ENCODE results near the gene CRYGC. TPM values are rescaled to one million over a fixed set of nuclear protein-coding genes. Genes with fewer than 3 reads are reported as not detected.
"Not testable (repeated sequence)": the region's sequence is repeated elsewhere in the genome, so short reads cannot be mapped to it uniquely, and the experiment has no call there.

Gene CRYGC
- total RNA-seq, 1 experiment from 2014 or later: not detected

DNA sequence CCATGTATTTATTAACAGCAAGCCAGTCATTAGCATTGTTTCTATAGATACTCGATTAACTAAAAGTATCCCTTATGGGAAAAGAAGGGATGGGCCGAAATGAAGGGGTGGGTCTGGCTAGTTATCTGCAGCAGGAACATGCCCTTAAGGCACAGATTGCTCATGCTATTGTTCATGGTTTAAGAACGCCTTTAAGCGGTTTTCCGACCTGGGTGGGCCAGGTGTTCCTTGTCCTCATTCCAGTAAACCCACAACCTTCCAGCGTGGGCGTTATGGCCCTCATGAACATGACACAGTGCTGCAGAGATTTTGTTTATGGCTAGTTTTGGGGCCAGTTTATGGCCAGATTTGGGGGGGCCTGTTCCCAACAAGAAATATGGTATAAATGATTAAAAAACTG is 8.7 kb upstream of the CRYGC start:
- DNase-seq (ENCODE audit: low read depth): not testable (repeated sequence)

- no peak for DNase-seq (ENCODE audit: low read depth)
These were observed 7.1 kb upstream of the CRYGC start for GRCh38 chr2:208136716-208137094.

- DNase-seq (ENCODE audit: low read depth): no peak
These were observed 6.4 kb upstream of the CRYGC start for GRCh38 chr2:208135794-208136715.

DNA sequence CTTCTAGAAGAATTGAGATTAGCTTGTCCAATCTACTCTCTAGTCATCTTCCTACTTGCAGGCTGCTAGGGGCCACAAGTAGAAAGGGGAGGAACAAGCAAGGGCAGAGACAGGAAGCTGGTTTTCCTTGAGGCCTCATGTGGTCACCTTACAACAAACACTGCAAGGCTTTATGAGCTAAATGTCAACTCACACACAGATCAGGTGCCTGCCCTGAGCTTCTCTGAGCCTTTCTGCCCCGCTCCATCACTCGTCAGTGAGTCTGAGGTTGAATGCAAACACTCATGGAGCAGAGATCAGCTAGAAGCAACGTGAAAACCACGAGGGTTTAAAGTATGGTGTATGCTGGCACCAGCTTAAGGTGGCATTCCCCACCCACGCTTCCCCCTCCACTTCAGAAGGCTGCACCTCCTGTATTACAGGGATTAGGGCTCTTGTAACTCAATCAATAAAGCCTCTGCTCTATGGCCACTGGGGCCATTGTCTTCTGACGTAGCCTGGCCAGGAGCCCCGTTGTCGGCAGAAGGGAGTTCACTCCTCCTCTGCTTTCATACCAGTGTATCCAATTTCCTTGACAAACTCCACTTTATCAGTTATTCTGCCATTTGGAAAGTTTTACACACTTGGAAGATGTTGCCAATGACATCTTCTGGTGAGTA is 5.4 kb upstream of the CRYGC start:
- peak; percentile 38 for DNase-seq (ENCODE audit: low read depth)

GRCh38 chr2:208130712-208131110 is 1.1 kb upstream of the CRYGC start:
- no peak for DNase-seq (ENCODE audit: low read depth)

GRCh38 chr2:208128136-208128535 is 1.5 kb downstream of the CRYGC start:
- no peak for DNase-seq (ENCODE audit: low read depth)

DNA sequence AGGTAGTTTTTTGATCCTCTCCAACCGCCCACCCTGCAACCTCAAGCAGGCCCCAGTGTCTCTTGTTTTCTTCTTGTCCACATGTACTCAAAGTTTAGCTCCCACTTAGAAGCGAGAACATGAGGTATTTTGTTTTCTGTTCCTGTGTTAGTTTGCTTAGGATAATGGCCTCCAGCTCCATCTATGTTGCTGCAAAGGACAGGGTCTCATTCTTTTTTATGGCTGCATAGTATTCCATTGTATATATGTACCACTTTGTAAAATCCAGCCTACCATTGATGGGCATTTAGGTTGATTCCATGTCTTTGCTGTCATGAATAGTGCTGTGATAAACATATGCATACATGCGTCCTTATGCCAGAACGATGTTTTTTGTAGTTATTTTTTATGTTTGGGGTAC is 2.5 kb downstream of the CRYGC start:
- no peak for DNase-seq (ENCODE audit: low read depth)

GRCh38 chr2:208125251-208125650 is 4.4 kb downstream of the CRYGC start:
- no peak for DNase-seq (ENCODE audit: low read depth)

DNA sequence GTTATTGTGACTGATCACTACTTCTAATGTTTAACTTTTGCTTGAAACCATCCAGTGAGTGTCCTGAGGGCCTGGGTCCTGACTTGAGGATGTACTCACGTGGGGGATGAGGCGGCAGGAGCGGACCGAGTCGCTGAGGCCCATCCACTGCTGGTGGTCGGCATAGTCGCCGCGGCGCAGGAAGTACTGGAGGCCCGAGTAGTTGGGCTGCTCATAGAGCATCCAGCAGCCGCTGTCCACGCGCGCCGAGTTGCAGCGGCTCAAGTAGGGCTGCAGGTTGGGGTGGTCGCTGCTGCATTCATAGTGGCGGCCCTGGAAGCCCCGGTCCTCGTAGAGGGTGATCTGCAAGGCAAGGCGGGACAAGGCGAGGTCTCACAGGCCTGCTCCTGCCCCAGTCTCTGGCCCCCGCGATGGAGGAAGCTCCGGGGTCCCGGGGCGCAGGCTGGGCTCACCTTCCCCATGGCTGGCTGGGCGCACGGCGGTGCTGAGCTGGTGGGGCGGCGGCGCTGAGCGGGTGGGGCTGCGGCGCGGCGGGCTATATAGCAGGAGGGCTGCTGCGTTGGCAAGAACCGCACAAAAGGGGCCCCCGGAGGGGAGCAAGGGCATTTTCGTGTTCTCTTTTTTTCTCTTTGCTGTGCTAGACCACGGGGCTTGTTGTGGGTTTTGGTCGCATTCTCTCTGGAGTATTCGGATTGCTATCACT is 5.5 kb downstream of the CRYGC start, which contains the start of gene CRYGD:
Gene CRYGD (minus strand): TSS at position 512 of the 703 bp plus-strand sequence. CDS start 51 bp downstream, at position 461.
- DNase-seq (ENCODE audit: low read depth): not testable (repeated sequence)

DNA sequence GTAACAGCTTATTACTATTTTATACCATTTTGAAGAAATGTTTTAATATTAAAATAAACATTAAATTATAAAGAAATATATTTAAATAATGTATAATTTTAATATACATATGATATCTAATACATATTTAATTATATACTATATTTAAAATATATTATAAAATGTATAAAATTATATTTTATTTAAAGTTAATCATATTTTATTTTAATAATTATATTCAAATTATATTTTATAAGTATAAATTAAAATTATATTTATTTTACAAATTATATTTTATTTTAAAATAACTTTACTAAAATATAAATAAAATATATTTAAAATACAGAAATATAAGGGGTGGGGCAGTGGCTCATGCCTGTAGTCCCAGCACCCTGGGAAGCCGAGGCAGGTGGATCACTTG is 7.4 kb downstream of the CRYGC start:
- DNase-seq (ENCODE audit: low read depth): no peak

DNA sequence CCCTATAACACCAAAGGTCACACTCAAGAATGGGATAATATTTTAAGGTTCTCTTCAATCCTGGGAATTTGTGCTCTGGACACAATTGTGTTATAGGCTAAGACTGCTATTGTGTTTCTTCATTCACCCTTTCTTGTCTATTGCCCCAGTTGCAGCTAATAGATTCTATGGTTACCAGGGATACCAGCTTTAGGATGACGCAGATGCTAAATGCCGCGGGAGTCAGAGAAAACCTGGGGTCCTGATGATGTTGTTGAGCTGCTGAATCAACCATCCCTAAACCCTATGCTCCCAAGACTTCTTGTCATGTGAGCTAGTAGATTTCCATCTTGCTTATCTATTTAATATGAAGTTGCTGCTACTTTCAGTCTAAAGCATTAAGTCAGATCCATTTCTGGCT is 10.7 kb downstream of the CRYGC start:
- DNase-seq (ENCODE audit: low read depth): no peak

GRCh38 chr2:208117390-208117789 is 12.2 kb downstream of the CRYGC start:
- not testable (repeated sequence) for DNase-seq (ENCODE audit: low read depth)

DNA sequence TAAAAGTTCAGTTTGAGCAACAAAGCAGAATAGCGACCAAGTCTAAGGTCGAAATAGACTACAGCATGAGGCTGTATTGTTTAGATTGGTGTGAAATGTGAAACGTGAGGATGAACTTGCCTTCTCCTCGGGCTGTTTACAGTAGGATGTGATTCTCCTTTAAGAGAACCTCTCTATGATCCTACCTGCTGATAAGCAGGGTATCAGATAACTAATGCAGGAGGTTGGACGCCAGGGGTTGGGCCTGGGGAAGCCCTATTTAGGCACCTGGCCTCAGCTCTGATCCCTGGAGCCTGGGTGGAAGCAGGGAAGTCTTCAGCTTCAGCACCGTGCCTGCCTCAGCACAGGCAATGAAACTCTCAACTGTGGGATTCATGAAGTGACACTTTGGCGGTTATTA is 16.7 kb downstream of the CRYGC start:
- no peak for DNase-seq (ENCODE audit: low read depth)

DNA sequence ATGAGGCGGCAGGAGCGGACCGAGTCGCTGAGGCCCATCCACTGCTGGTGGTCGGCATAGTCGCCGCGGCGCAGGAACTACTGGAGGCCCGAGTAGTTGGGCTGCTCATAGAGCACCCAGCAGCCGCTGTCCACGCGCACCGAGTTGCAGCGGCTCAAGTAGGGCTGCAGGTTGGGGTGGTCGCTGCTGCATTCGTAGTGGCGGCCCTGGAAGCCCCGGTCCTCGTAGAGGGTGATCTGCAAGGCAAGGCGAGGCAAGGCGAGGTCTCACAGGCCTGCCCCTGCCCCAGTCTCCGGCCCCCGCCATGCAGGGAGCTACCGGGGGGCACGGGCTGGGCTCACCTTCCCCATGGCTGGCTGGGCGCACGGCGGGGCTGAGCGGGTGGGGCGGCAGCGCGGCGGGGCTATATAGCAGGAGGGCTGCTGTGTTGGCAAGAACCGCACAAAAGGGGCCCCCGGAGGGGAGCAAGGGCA is 17.3 kb downstream of the CRYGC start:
- not testable (repeated sequence) for DNase-seq (ENCODE audit: low read depth)

- no peak for DNase-seq (ENCODE audit: low read depth)
These were observed 26.0 kb downstream of the CRYGC start for GRCh38 chr2:208103616-208104015.

GRCh38 chr2:208101716-208102631 is 27.7 kb downstream of the CRYGC start:
- DNase-seq (ENCODE audit: low read depth): peak; percentile 49

DNA sequence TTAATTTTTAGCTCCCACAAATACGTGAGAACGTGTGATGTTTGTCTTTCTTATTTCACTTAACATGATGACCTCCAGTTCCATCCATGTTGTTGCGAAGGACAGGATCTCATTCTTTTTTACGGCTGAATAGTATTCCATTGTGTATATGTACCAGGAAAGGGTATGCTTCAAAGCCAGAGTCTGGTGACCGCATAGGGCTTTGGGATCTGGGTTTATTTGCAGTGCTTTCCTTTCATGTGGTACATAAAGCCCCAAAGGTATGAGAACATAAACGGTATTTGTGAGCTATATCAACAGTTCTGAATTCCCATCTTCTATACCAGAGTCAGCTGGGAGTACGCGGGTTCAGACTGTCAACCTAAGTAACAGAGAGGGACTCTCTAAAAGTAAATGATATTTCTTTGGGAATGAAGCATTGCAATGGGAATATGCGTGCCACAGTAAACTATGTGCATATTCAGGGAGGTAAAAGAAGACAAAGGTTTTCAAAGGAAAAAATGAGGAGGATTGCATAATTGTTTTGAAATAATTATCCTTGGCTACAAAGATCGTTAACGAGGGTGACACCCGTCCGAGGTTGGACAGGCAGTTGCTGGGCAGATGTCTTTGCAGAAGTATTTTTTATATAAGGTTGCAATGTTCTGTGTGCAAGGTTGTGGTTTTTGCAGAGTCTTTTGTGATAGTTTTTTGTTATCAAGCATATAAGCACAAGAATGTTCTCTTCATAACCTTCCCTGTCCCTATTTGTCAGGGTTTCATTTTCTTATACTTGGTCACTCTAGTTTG is 29.8 kb downstream of the CRYGC start:
- no peak for DNase-seq (ENCODE audit: low read depth)

- not testable (repeated sequence) for DNase-seq (ENCODE audit: low read depth)
These were observed 30.9 kb downstream of the CRYGC start for GRCh38 chr2:208098701-208099100.

DNA sequence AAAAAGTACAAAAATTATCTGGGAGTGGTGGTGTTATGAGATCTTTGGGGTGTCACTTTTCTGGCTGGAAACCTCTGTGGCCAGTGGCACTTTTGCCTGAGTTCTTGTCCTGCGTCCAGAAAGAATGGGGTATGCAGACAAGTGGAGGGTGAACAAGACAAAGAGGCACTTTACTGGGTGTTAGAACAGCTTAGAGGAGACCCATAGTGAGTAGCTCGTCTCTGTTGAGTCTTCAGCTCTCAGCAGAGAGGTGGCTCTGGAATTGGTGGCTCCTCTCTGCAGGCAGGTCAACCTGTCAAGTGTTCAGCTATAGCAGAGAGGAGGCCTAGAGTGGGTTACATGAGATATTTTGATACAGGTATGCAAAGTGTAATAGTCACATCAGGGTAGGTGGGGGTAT is 31.4 kb downstream of the CRYGC start:
- no peak for DNase-seq (ENCODE audit: low read depth)

DNA sequence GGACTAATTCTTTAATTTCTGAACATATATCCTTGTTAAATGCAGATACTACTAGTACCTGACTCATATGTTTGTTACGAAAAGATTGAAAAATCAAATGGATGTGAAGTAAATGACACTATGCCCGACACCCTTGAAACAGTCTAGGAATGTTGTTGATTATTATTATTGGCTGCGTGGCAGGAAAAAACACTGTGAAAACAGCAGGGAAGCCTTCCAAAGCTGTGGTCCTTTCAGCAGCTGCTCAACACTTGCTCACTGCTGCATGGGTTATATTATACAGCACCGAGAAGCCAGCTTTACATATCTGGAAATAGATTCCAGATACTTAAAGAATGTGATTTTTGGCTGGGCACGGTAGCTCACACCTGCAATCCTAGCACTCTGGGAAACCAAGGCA is 31.8 kb downstream of the CRYGC start:
- no peak for DNase-seq (ENCODE audit: low read depth)

Data from M059J (cell line).